Spleen (tissue), 11 donors: Measurements from ENCODE around the gene DYNLRB2. TPM values are rescaled to one million over a fixed set of nuclear protein-coding genes. Genes with fewer than 3 reads are reported as not detected.

Source experiments
- DNase-seq: peaks from one replicate; pipeline ENCODE4 v3.0.0-alpha.2; 2020
- H3K27ac ChIP-seq, 8 donors: fragments of 200-600 bp; sonication (generic) in 7 of 8; 1 replicate in 4 of 8; 2 replicates in 4 of 8; pipeline versions ENCODE4 v1.5.0 to v1.8.0; 2016 to 2021; ENCODE audit warnings: inconsistent platforms in 4 of 8, mild to moderate bottlenecking in 4 of 8, moderate library complexity in 1 of 8
- H3K27me3 ChIP-seq, 7 donors: fragments of 200-600 bp; sonication (generic) in 6 of 7; replicated peaks in 1 of 7; 1 replicate in 4 of 7; 2 replicates in 3 of 7; pipeline versions ENCODE4 v1.5.0 to v1.8.0; 2016 to 2021; ENCODE audit warnings: inconsistent platforms in 3 of 7, mild to moderate bottlenecking in 1 of 7
- H3K36me3 ChIP-seq, 6 donors: fragments of 200-600 bp; sonication (generic) in 5 of 6; 1 replicate in 4 of 6; 2 replicates in 2 of 6; pipeline versions ENCODE4 v1.5.0 to v1.8.0; 2016 to 2021; ENCODE audit warnings: inconsistent platforms in 2 of 6
- H3K4me1 ChIP-seq, 6 donors: fragments of 200-600 bp; sonication (generic) in 5 of 6; 1 replicate in 3 of 6; 2 replicates in 3 of 6; pipeline versions ENCODE4 v1.5.0 to v1.8.0; 2016 to 2021; ENCODE audit warnings: inconsistent platforms in 3 of 6
- H3K4me3 ChIP-seq, 8 donors: fragments of 200-600 bp; sonication (generic) in 7 of 8; 1 replicate in 4 of 8; 2 replicates in 4 of 8; pipeline versions ENCODE4 v1.5.0 to v1.8.0; 2016 to 2021; ENCODE audit warnings: inconsistent platforms in 4 of 8, mild to moderate bottlenecking in 4 of 8, moderate library complexity in 2 of 8
- H3K9me3 ChIP-seq, 8 donors: fragments of 200-600 bp; sonication (generic) in 7 of 8; 1 replicate in 4 of 8; 2 replicates in 4 of 8; pipeline versions ENCODE4 v1.5.0 to v1.8.0; 2016 to 2021; ENCODE audit warnings: inconsistent platforms in 4 of 8
- POLR2A ChIP-seq, 3 donors: fragments of 450-650 bp; IDR thresholded peaks; one replicate each; pipeline ENCODE4 v1.5.1; 2017; ENCODE audit warnings: antibody characterized with exemption in 3 of 3, mild to moderate bottlenecking in 1 of 3
- POLR2AphosphoS5 ChIP-seq, 3 donors: sonication (generic); formaldehyde crosslinking; IDR thresholded peaks; one replicate each; pipeline ENCODE4 v1.5.1; 2017; ENCODE audit warnings: antibody characterized with exemption in 3 of 3
- WGBS, 5 donors: extraction: QIAGEN DNeasy Blood & Tissue Kit in 3 of 5; methylation state at CpG; one replicate each; pipeline versions ENCODE4 v1.1.5 to v1.1.7; 2013 to 2018; 5-methylcytosine and 5-hydroxymethylcytosine counted together
- intact Hi-C: fragments of 100-400 bp; cut with DNase I; formaldehyde crosslinking; loops from one replicate; pipeline ENCODE4 v1.15.0; 2023; ENCODE audit warnings: low total_unique reads
- polyA plus RNA-seq, 3 donors: library from polyadenylated mRNA; stranded (reverse); fragments of 200-250 nt; gene quantifications; one replicate each; pipeline ENCODE4 v1.2.1, GENCODE V29; 2013
- total RNA-seq, 7 donors: library from RNA; depleted of rRNA in 3 of 7; stranded (reverse); fragments of >200 nt in 3 of 7; fragmentation: NEBNext Ultra II Directional in 4 of 7; extraction: Animal tissue kit (Norgen Biotek cat#: 25700) in 4 of 7; gene quantifications; one replicate each; pipeline versions ENCODE4 v1.1.0 to v1.2.1, GENCODE V29; 2016 to 2021
- TF ChIP-seq, protein P1 (sequence below), 11 experiments: fragments of 200-600 bp in 7 of 11; fragments of 450-650 bp in 4 of 11; sonication (generic) in 4 of 11; IDR thresholded peaks in 8 of 11; conservative IDR thresholded peaks in 3 of 11; 1 replicate in 7 of 11; 2 replicates in 4 of 11; pipeline versions ENCODE4 v1.4.0 to v1.8.0; 2016 to 2021; ENCODE audit warnings: antibody characterized with exemption in 11 of 11, inconsistent platforms in 4 of 11, mild to moderate bottlenecking in 1 of 11
- donor health status: healthy with polysubstance abuse.
- donor health status: DM: no; HTN: no; CAD: no; lungs with moderate emphysema.
- donor health status: DM: no; HTN: no; CAD: no.
- donor health status: Bipolar disorder and iron deficiency.
- donor health status: healthy.
- donor health status: DM: no; HTN: no; CAD: no.
- donor health status: DM: yes; HTN: yes; CAD: no.

The DYNLRB2 gene
- total and polyA plus RNA-seq, 10 donors = 0.35 to 5.9 (median 1.1) TPM; not detected in 5

DNA sequence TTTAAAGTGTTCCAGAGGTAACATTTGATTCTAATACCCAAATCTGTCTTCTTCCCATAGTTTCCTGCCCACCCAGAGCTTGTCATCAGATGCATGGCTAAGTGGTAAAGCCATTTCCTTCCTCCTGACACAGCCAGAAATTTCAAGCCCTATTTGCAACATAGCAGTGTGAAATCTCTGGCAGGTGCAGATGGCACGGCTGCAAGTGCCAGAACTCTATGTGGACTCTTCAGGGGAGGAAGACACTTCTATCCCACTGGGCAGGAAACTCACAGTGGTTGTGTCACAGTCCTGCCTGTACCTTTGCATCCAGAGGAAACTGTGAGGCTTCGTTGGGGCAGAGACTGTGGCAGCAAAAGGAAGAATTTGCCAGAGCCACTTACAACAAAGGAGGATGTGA is 13.2 kb downstream of the DYNLRB2 start:
- Histone ChIP-seq H3K36me3 (no peaks in the 10 kb centered on the region), H3K27me3 (no peaks in the 10 kb centered on the region), H3K27ac (no peak overlapping the region), H3K4me1 (peaks cover 0 to 5% (median 0%) of the 10 kb centered on the region in 6 donors), H3K9me3 (no peaks in the 10 kb centered on the region), H3K4me3 (no peak overlapping the region)
- WGBS, 5 donors = 2 to 15% (median 6%) methylated on average over 2 of the region's 2 CpGs
- TF ChIP-seq POLR2A (IDR thresholded peaks at IDR 0.05) (no peak), POLR2AphosphoS5 (IDR thresholded peaks at IDR 0.05) (no peak)
- TF ChIP-seq, protein P1, sequence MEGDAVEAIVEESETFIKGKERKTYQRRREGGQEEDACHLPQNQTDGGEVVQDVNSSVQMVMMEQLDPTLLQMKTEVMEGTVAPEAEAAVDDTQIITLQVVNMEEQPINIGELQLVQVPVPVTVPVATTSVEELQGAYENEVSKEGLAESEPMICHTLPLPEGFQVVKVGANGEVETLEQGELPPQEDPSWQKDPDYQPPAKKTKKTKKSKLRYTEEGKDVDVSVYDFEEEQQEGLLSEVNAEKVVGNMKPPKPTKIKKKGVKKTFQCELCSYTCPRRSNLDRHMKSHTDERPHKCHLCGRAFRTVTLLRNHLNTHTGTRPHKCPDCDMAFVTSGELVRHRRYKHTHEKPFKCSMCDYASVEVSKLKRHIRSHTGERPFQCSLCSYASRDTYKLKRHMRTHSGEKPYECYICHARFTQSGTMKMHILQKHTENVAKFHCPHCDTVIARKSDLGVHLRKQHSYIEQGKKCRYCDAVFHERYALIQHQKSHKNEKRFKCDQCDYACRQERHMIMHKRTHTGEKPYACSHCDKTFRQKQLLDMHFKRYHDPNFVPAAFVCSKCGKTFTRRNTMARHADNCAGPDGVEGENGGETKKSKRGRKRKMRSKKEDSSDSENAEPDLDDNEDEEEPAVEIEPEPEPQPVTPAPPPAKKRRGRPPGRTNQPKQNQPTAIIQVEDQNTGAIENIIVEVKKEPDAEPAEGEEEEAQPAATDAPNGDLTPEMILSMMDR (IDR thresholded peaks at IDR 0.05 in 8 of 11, conservative IDR thresholded peaks at IDR 0.05 in 3 of 11) = no peak
- intact Hi-C loops = no loop called here
- DNase-seq = no peak

DNA sequence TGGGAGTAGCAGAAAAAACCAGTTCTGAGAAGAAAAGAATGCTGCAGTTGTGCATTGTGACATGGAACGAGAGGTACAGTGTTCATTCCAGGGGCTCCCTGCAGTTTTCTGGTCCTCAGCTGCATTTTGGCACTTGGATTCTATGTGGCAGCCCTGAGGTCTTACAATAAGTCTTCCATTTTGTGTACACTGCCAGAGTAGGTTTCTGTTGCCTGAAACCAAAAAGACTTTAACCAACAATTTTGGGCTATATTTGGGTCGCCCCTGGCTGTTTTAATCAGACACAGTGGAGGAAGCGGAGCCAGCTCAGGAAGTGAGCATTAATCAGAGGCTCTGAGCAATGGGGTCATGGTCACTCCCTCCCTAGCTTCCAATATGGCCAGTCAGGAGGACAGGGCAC is 15.7 kb downstream of the DYNLRB2 start:
- TF ChIP-seq, protein P1 (IDR thresholded peaks at IDR 0.05 in 8 of 11, conservative IDR thresholded peaks at IDR 0.05 in 3 of 11) = no peak
- TF ChIP-seq POLR2AphosphoS5 (IDR thresholded peaks at IDR 0.05) (no peak), POLR2A (IDR thresholded peaks at IDR 0.05) (no peak)
- Histone ChIP-seq H3K9me3 (no peaks in the 10 kb centered on the region), H3K36me3 (no peaks in the 10 kb centered on the region), H3K4me3 (no peak overlapping the region), H3K27ac (no peak overlapping the region), H3K4me1 (peaks cover 0 to 5% (median 0%) of the 10 kb centered on the region in 6 donors), H3K27me3 (no peaks in the 10 kb centered on the region)
- intact Hi-C loops = no loop called here
- 50 to 89% (median 61%) methylated on average over 2 to 3 of the region's 3 CpGs for WGBS, 5 donors
- no peak for DNase-seq

DNA sequence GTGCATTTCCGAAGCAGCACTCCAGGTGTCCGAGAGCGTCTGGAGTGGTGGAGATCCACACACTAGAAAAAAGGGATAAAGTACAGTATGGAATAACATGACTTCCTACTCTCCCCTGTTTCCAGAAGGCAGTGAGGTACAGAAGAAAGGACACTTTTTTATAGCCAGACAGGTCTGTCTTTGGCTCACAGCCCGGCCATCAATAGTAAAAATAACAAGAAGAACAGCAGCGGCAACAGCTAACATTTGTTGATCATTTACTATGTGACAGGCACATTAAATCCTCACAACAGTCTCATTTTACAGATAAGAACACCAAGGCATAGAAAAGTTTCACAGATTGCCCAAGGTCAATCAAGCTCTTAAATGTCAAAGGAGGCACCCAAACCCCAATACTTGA is 16.2 kb downstream of the DYNLRB2 start:
- H3K4me3 ChIP-seq = no peak overlapping the region
- TF ChIP-seq, protein P1 (IDR thresholded peaks at IDR 0.05 in 8 of 11, conservative IDR thresholded peaks at IDR 0.05 in 3 of 11) = no peak
- TF ChIP-seq POLR2AphosphoS5 (IDR thresholded peaks at IDR 0.05) (no peak), POLR2A (IDR thresholded peaks at IDR 0.05) (no peak)
- no peak overlapping the region for H3K27ac ChIP-seq
- no peaks in the 10 kb centered on the region for H3K9me3 ChIP-seq
- H3K4me1 ChIP-seq = peaks cover 0 to 5% (median 0%) of the 10 kb centered on the region in 6 donors
- intact Hi-C loops = no loop called here
- DNase-seq = no peak
- H3K27me3 ChIP-seq = no peaks in the 10 kb centered on the region
- 90 to 98% (median 95%) methylated on average over 5 of the region's 5 CpGs for WGBS, 5 donors
- H3K36me3 ChIP-seq = no peaks in the 10 kb centered on the region

DNA sequence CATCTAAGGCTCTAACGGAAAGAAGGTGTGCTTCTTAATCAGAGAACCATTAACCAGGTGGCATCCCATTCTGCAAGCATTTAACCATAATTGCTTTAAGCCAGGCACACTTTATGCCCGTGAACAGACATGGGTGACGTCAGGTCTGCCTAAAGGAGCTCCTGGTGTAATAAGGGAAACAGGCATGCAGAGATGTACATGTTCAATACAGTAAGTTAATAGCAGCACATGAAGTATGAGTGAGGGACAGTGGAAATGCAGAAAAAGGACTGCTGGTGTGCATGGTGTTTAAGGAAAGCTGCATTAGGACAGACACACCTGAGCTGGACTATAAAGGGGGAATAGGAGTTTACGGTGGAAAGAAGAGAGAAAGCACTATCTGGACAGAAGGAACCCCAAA is 18.6 kb downstream of the DYNLRB2 start:
- no peaks in the 10 kb centered on the region for H3K27me3 ChIP-seq
- no peak for DNase-seq
- no peak overlapping the region for H3K4me3 ChIP-seq
- H3K9me3 ChIP-seq = no peaks in the 10 kb centered on the region
- no peak overlapping the region for H3K27ac ChIP-seq
- peaks cover 0 to 7% (median 2%) of the 10 kb centered on the region in 6 donors for H3K4me1 ChIP-seq
- TF ChIP-seq, protein P1 (IDR thresholded peaks at IDR 0.05 in 8 of 11, conservative IDR thresholded peaks at IDR 0.05 in 3 of 11) = no peak
- TF ChIP-seq POLR2AphosphoS5 (IDR thresholded peaks at IDR 0.05) (no peak), POLR2A (IDR thresholded peaks at IDR 0.05) (no peak)
- no peaks in the 10 kb centered on the region for H3K36me3 ChIP-seq
- WGBS, 5 donors = 61 to 86% (median 82%) methylated on average over 4 of the region's 4 CpGs
- intact Hi-C loops = no loop called here
